OCI-LY1 (cell line): ENCODE data around the gene OSTF1.

ENCODE experiments used
- H2AFZ ChIP-seq: fragments of 200-600 bp; sonication (generic), shearing (Covaris generic); 2 replicates; pipeline ENCODE4 v1.6.0; 2014; ENCODE audit warnings: antibody characterized with exemption, mild to moderate bottlenecking, low read length
- H3F3A ChIP-seq: fragments of 200-600 bp; sonication (generic), shearing (Covaris generic); 2 replicates; pipeline ENCODE4 v1.6.0; 2014; ENCODE audit warnings: mild to moderate bottlenecking, antibody characterized with exemption, low read length, moderate library complexity; ENCODE audit not compliant: insufficient read depth
- H3K27ac ChIP-seq: fragments of 200-600 bp; sonication (generic); 2 replicates; pipeline ENCODE4 v1.5.1; 2014; ENCODE audit warnings: low read length, mixed run types, mild to moderate bottlenecking, low read depth; ENCODE audit not compliant: poor library complexity, severe bottlenecking
- H3K27me3 ChIP-seq: fragments of 200-600 bp; sonication (generic); 2 replicates; pipeline ENCODE4 v1.6.0; 2014; ENCODE audit warnings: antibody characterized with exemption, mild to moderate bottlenecking, low read length, moderate library complexity; ENCODE audit not compliant: insufficient read depth
- H3K36me3 ChIP-seq: fragments of 200-600 bp; sonication (generic); 2 replicates; pipeline ENCODE4 v1.6.1; 2014; ENCODE audit warnings: mild to moderate bottlenecking, antibody characterized with exemption, low read length, moderate library complexity, mixed read lengths; ENCODE audit not compliant: insufficient read depth
- H3K4me1 ChIP-seq: fragments of 200-600 bp; sonication (generic); 2 replicates; pipeline ENCODE4 v1.5.1; 2014; ENCODE audit warnings: mild to moderate bottlenecking, low read length, moderate library complexity; ENCODE audit not compliant: insufficient read depth, severe bottlenecking
- H3K4me2 ChIP-seq: fragments of 200-600 bp; sonication (generic), shearing (Covaris generic); 2 replicates; pipeline ENCODE4 v1.6.1; 2014; ENCODE audit warnings: low read length
- H3K4me3 ChIP-seq: fragments of 200-600 bp; sonication (generic); 2 replicates; pipeline ENCODE4 v1.5.1; 2014; ENCODE audit warnings: low read length, low read depth, mild to moderate bottlenecking, mixed read lengths; ENCODE audit not compliant: poor library complexity, severe bottlenecking
- H3K79me2 ChIP-seq: fragments of 200-600 bp; shearing (Covaris generic); 2 replicates; pipeline ENCODE4 v1.6.1; 2016; ENCODE audit warnings: mixed run types, low read length, mixed read lengths; ENCODE audit not compliant: insufficient read depth
- H3K9ac ChIP-seq: fragments of 200-600 bp; sonication (generic), shearing (Covaris generic); 2 replicates; pipeline ENCODE4 v1.6.1; 2014; ENCODE audit warnings: mild to moderate bottlenecking, low read length, mixed read lengths
- H3K9me2 ChIP-seq: fragments of 200-600 bp; sonication (generic), shearing (Covaris generic); 2 replicates; pipeline ENCODE4 v1.6.1; 2014; ENCODE audit warnings: low read depth, mild to moderate bottlenecking, low read length, mixed read lengths
- H3K9me3 ChIP-seq: fragments of 200-600 bp; shearing (Covaris generic); 2 replicates; pipeline ENCODE4 v1.6.1; 2014; ENCODE audit warnings: low read length, mixed read lengths
- H4K20me1 ChIP-seq: fragments of 200-600 bp; sonication (generic), shearing (Covaris generic); 2 replicates; pipeline ENCODE4 v1.6.0; 2016; ENCODE audit warnings: mild to moderate bottlenecking, low read length; ENCODE audit not compliant: insufficient read depth
- CTCF ChIP-seq: fragments of 200-600 bp; sonication (generic), shearing (Covaris generic); IDR thresholded peaks from 2 replicates; pipeline ENCODE4 v1.5.1; 2017; ENCODE audit warnings: mild to moderate bottlenecking, antibody characterized with exemption, low read length, moderate library complexity, mixed read lengths
- EZH2 ChIP-seq: fragments of 200-600 bp; sonication (generic), shearing (Covaris generic); IDR thresholded peaks from 2 replicates; pipeline ENCODE4 v1.8.0; 2017; ENCODE audit warnings: borderline replicate concordance, mixed run types, mild to moderate bottlenecking, antibody characterized with exemption, low read length, moderate library complexity, mixed read lengths

Gene OSTF1

GRCh38 chr9:75170898-75171360, 82.6 kb downstream of the OSTF1 start:
- H3K27ac ChIP-seq, result no peak overlapping the region
- H3K79me2 ChIP-seq, result no peaks in the 10 kb centered on the region
- H4K20me1 ChIP-seq, result no peaks in the 10 kb centered on the region
- no peak overlapping the region for H3K9ac ChIP-seq
- no peaks in the 10 kb centered on the region for H3F3A ChIP-seq
- H3K4me3 ChIP-seq, result no peak overlapping the region
- no peaks in the 10 kb centered on the region for H3K9me3 ChIP-seq
- TF ChIP-seq EZH2, result no peak
- TF ChIP-seq CTCF, result no peak
- peaks cover 8% of the 10 kb centered on the region; the same call in 1 of the 2 replicates for H3K36me3 ChIP-seq
- no peak overlapping the region for H3K4me2 ChIP-seq
- no peak overlapping the region for H2AFZ ChIP-seq
- no peaks in the 10 kb centered on the region for H3K27me3 ChIP-seq
- H3K4me1 ChIP-seq, result no peaks in the 10 kb centered on the region
- H3K9me2 ChIP-seq, result no peaks in the 10 kb centered on the region

GRCh38 chr9:75175395-75175794, 87.1 kb downstream of the OSTF1 start:
- Histone ChIP-seq H3K4me2 (no peak overlapping the region), H3K36me3 (no peaks in the 10 kb centered on the region)

GRCh38 chr9:75176037-75176436, 87.7 kb downstream of the OSTF1 start:
- H2AFZ ChIP-seq, result no peak overlapping the region
- H3K27ac ChIP-seq, result no peak overlapping the region
- H3K36me3 ChIP-seq, result no peaks in the 10 kb centered on the region
- H3F3A ChIP-seq, result no peaks in the 10 kb centered on the region
- H3K4me2 ChIP-seq, result no peak overlapping the region
- H3K27me3 ChIP-seq, result no peaks in the 10 kb centered on the region
- no peaks in the 10 kb centered on the region for H3K4me1 ChIP-seq
- TF ChIP-seq CTCF, result no peak
- no peak for TF ChIP-seq EZH2
- no peaks in the 10 kb centered on the region for H3K9me3 ChIP-seq
- H3K9me2 ChIP-seq, result no peaks in the 10 kb centered on the region
- no peaks in the 10 kb centered on the region for H4K20me1 ChIP-seq
- H3K9ac ChIP-seq, result no peak overlapping the region
- no peaks in the 10 kb centered on the region for H3K79me2 ChIP-seq
- H3K4me3 ChIP-seq, result no peak overlapping the region

More at GRCh38 chr9:75175395-75175794, 87.1 kb downstream of the OSTF1 start:
- no peaks in the 10 kb centered on the region for H3K9me3 ChIP-seq
- no peaks in the 10 kb centered on the region for H3K4me1 ChIP-seq
- no peak overlapping the region for H2AFZ ChIP-seq
- H3K9ac ChIP-seq, result no peak overlapping the region
- H3K27ac ChIP-seq, result no peak overlapping the region
- H3K4me3 ChIP-seq, result no peak overlapping the region
- no peaks in the 10 kb centered on the region for H3F3A ChIP-seq
- TF ChIP-seq CTCF (no peak), EZH2 (no peak)
- no peaks in the 10 kb centered on the region for H4K20me1 ChIP-seq
- no peaks in the 10 kb centered on the region for H3K27me3 ChIP-seq
- no peaks in the 10 kb centered on the region for H3K9me2 ChIP-seq
- no peaks in the 10 kb centered on the region for H3K79me2 ChIP-seq
